Measurements from ENCODE around the gene HOMER2.
"Not testable (repeated sequence)": the region's sequence is repeated elsewhere in the genome, so short reads cannot be mapped to it uniquely, and the experiment has no call there.

GRCh38 chr15:82939678-82940077 is 12.8 kb downstream of the HOMER2 start:
- TF ChIP-seq CTCF (conservative IDR thresholded peaks at IDR 0.05; ENCODE audit: low read length); EZH2phosphoT487 (IDR thresholded peaks at IDR 0.05; ENCODE audit: borderline replicate concordance): not testable (repeated sequence)

Measured in Loucy (cell line).